GM18519 (cell line): Measurements from ENCODE around the gene OR8G1.
"Not testable (repeated sequence)": the region's sequence is repeated elsewhere in the genome, so short reads cannot be mapped to it uniquely, and the experiment has no call there.

Source experiments
- ATAC-seq: cut with Tn5 transposase; IDR thresholded peaks from one replicate; pipeline ENCODE4 v1.9.1; 2021; ENCODE audit warnings: mild to moderate bottlenecking, moderate library complexity; ENCODE audit not compliant: unreplicated experiment, low FRiP score

Gene OR8G1

DNA sequence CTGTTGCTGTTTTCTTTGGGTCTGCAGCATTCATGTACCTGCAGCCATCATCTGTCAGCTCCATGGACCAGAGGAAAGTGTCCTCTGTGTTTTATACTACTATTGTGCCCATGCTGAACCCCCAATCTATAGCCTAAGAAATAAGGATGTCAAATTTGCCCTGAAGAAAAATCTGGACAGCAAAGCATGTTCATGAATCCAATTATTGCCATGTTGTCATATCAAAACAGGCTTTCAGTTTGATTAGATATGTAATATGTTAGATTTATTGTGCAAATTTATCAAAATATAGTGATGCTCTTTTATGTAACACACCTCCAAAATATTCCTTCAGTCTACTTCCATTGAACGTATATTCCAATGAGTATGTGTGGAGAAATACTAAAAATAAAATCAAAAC, 15.4 kb upstream of the OR8G1 start:
- no peak for ATAC-seq

DNA sequence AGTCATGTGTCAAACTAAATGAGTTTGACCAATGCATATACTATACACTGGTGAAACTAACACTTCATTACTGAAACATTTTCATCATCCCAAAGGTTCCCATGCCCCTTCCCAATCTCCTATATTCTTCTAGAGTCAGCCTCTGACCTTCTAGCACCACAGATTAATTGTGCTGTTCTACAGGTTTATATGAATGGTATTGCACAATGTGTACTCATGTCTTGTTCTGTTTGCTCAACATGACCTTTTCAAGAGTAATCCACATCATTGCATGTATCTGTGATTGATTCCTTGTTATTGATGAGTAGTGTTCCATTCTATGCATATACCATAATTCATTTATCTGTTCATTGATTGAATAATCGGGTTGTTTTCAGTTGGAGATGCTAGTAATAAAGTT, 7.5 kb upstream of the OR8G1 start:
- ATAC-seq: no peak

DNA sequence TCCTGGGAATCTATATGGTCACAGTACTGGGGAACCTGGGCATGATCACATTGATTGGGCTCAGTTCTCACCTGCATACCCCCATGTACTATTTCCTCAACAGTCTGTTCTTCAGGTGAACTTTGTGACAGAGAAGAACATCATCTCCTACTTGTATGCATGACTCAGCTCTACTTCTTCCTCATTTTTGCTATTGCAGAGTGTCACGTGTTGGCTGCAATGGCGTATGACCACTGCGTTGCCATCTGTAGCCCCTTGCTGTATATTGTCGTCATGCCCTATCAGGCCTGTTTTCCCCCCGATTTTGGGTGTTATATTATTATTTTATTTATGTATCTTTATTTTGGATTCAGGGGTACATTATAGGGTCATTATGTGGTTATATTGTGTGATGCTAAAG, 2.4 kb upstream of the OR8G1 start:
- no peak for ATAC-seq

DNA sequence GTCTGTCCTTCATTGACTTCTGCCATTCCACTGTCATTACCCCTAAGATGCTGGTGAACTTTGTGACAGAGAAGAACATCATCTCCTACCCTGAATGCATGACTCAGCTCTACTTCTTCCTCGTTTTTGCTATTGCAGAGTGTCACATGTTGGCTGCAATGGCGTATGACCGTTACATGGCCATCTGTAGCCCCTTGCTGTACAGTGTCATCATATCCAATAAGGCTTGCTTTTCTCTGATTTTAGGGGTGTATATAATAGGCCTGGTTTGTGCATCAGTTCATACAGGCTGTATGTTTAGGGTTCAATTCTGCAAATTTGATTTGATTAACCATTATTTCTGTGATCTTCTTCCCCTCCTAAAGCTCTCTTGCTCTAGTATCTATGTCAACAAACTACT, 9.0 kb downstream of the OR8G1 start:
- not testable (repeated sequence) for ATAC-seq

DNA sequence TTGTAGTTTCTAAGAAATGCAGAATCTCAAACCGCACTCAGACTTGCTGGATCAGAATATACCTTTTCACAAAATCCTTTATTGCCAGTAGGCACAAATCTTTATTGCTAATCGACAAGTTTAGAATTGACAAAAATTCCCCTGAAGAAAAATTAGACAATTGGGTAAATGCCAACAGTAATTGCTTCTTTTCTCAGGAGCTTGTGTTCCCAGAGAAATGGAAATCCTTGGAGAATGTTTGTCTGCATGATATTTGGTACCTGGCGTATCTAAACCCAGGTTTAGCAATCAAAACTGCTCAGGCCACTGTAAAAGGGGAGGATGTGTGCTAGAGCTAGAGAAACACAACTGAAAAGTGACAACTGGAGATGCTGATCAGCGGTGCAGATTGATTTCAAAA, 15.2 kb downstream of the OR8G1 start, which contains the start of gene OR8G5:
OR8G5 (plus strand) TSS at position 301 of the 400 bp plus-strand sequence. CDS start 8,556 bp downstream, outside the sequence.
- no peak for ATAC-seq

DNA sequence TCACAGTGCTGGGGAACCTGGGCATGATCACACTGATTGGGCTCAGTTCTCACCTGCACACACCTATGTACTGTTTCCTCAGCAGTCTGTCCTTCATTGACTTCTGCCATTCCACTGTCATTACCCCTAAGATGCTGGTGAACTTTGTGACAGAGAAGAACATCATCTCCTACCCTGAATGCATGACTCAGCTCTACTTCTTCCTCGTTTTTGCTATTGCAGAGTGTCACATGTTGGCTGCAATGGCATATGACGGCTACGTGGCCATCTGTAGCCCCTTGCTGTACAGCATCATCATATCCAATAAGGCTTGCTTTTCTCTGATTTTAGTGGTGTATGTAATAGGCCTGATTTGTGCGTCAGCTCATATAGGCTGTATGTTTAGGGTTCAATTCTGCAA, 24.1 kb downstream of the OR8G1 start:
- not testable (repeated sequence) for ATAC-seq

DNA sequence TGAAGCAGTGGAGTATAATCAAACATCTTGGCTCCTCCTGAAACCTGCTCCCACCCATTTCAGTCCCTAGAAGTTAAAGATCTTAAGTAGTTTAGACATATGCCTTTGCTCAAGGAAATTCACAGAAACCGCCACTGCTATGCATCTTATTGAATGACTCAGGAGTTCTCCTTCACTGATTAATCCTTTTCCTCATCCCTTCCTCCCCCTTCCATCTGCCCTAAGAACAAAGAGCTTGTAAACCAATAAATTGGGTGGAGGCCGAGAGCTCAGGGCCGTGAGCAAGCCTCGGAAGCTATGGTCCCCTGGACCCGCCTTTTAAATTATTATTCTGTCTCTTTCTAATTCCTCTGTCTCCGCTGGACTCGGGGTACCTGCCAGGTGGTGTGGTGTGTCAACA, 30.0 kb downstream of the OR8G1 start:
- not testable (repeated sequence) for ATAC-seq

DNA sequence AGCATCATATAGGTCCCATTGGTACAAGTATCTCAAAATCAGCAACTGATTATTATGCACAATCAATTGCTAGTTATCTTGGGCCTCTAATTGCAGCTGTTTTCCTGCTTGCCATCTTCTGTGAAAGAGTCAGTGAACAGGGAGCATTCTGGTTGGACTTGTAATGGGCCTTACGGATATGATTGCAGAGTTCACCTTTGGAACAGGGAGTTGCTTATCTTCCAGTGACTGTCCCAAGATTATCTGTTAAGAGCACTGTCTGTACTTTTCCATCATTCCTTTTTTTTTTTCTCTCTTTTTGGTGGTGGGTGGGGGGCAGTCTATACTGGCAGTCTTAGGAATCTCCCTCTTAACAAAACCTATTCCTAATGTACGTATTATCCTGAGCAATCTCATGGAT, 33.1 kb downstream of the OR8G1 start:
- ATAC-seq: no peak

DNA sequence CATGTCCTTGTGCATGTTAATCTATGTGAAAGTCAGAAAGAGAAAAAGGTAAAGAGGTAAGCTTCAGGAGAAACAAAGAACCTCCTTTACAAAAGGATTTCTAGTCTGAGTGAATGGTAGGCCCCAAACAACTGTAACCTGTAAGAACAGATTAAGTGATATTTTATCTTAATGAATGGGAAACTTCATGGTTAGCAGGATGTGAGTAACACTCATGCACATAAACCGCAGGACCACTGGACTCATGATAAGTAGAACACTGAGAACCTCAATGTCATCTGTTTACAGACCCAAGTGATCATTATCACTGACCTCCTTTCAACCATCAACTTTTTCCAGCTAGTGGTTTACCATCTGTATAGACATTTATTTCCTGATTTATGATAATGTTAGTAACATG, 35.2 kb downstream of the OR8G1 start:
- ATAC-seq: no peak

DNA sequence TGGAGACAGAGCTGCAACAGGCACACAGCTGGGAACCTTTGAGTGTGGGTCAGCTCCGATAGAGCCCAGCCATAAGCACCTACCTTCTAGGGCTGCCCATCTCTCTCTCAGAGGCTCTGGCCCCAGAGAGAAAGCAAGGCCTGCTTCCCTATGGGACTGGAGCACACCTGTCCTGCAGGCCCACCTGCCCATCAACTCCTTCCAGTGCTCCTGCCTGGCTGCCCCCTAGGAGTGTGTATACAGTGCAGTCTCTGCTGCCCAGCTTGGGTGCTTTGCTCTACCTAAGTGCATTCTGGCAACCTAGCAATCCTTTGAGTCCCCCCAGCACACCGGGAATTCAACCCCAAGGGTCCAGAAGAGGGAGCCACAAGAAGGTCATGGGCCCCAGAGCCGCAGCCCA, 36.3 kb downstream of the OR8G1 start:
- no peak for ATAC-seq

DNA sequence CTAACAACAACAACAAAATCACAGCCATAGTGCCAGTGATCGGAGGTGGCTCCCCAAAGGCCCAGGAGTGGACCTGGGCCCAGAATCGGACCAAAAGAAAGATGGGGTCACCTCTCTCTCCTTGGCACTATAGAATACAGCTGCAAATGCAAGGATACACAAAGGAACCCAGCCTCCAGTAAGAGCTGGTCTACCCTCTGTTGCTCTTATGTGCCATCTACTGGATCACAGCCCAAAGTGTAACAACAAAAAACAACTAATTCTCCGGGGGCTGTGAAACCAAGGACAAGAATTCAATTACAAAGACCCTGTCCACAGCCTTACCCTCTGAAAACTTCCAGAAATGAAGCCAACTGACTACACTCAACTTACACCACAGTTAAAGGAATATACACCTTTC, 36.9 kb downstream of the OR8G1 start:
- no peak for ATAC-seq

DNA sequence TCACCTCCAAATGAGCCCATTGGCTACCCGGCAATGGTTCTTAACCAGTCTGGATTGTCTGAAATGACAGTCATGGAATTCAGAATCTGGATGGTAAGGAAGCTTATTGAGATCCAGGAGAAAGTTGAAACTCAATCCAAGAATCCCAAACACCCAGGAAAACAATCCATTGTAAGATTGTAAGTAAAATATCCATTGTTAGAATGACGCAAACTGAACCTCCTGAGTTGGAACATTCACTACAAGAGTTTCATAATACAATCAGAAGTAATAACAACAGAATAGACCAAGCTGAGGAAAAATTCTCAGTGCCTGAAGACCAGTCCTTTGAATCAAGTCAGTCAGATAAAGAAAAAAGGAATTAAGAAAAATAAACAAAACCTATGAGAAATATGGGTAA, 37.4 kb downstream of the OR8G1 start:
- no peak for ATAC-seq

DNA sequence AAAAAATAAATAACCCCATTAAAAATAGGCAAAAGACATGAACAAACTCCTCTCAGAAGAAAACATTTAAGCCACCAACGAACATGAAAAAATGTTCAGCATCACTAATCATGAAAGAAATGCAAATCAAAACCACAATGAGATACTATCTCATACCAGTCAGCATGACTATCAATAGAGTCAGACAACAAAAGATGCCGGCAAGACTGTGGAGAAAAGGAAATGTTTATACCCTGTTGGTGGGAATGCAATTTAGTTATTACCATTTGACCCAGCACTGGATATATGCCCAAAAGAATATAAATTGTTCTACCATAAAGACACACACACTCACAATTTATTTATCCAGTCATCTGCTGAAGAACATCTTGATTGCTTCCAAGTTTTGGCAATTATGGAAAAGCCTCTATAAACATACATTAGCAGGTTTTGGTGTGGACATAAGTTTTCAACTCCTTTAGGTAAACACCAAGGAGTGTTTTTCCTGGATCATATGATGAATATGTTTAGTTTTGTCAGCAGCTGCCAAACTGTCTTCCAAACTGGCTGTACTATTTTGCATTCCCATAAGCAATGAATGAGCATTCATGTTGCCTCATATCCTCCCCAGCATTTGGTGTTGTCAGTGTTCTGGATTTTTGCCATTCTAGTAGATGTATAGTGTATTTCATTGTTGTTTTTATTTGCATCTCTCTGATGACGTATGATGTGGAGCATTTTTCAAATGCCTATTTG, 44.9 kb downstream of the OR8G1 start:
- ATAC-seq: no peak

DNA sequence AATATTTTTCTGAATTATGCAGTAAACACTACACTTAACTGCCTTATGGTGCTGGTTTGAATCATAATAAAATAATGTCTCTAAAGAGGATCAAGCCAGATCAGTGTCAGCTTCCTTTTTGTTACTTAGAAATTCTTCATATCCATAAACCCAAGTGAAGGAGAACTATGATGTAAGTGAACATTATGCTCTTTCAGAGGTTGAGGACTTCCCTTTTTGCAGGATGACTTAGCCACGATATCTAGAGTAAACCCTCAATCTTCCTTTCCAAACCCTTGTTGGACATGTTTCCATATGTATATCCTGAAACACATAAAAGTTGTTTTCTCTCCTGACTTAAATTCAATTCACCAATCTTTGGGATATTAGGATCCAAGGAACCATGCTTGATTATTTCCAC, 53.8 kb downstream of the OR8G1 start:
- ATAC-seq: no peak

DNA sequence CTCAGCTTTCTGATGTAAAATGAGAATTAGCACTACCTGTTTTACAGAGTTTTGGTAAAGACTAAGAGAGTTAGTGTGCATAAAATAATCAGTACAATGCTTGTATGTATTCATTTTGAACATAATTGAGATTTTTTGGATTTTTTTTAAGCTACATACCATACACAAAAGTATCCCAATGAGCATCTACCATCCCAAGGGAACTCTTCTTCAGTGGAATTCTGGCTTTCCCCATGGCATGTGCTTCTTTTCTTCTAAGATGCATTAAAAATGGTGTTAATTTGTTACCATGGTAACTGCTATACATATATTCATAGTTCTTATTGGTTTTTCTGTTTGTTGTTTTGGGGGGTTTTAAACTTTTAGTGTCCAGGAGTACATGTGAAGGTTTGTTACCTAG, 55.1 kb downstream of the OR8G1 start:
- no peak for ATAC-seq

DNA sequence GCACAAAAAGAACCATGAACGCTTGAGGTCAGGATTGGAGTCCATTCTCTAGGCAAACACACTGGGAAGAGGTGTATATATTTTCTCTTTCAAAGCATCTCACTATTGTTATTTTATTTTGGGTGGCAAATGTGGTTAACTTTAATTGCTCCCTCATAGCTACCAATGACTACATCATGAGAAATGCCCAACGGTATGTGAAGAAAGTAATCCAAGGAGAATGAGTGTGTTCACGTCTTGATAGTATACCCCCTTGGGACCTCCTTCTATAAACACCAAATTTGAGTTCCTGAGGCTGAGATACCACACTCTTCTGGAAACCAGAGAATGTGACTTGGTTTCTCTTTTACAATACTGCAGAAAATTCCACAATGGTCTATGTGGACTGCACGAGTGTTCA, 57.0 kb downstream of the OR8G1 start:
- no peak for ATAC-seq

DNA sequence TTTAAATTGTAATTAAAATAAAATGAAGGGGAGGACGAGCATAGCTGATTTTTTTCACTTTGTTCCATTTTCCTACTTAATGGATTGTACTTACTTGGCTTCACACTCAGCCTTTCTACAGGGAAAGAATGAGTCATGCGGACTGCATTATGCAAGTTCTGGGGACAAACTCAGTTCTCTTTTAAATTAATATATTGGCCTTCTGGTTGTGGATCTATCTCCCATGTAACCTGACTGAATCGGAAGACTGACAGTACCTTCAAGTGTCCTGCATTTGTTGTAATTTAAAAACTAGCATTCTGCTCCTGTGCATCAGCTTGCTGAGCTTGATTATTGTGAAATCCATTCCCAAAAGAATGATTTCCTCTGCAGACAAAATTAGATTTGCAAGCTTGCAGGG, 60.7 kb downstream of the OR8G1 start:
- no peak for ATAC-seq

DNA sequence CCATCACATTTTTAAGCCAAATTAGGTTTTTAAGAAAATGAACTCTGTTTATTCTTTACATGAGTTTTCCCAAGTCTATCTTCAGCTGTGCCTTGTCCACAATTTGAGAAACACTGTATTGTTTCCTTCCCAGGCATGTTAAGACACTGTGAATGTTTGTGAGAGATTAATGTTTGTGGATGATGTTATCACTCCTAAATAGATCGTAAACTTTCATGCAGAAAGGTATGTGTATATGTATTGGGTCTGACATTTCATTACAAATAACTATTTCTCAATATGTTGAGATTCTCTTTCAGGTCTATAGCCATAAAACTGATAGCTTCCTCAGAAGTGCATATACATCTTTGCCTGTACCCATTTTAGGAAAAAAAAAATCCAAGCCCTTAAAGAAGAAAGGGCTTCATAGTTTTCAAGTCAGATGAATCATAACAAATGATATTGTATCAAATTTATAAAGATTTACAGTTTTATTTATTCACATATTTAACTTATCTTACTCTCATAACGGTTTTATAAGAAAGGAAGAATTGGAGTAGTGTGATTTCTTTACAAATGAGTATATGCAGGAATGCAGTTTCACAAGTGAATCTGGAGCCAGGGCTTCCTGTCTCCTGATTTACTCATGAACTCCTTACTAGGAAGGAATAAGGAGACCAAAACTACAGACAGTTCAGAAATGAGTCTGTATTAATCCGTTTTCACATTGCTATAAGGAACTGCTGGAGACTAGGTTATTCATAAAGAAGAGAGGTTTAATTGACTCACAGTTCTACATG, 61.6 kb downstream of the OR8G1 start:
- ATAC-seq: no peak
